HuH-7 (cell line): ENCODE data around the gene SNCG.
"Not testable (repeated sequence)": the region's sequence is repeated elsewhere in the genome, so short reads cannot be mapped to it uniquely, and the experiment has no call there.

Source experiments
- DNase-seq: peaks from one replicate; pipeline ENCODE4 v3.0.0; 2011; ENCODE audit warnings: low spot score

SNCG gene

DNA sequence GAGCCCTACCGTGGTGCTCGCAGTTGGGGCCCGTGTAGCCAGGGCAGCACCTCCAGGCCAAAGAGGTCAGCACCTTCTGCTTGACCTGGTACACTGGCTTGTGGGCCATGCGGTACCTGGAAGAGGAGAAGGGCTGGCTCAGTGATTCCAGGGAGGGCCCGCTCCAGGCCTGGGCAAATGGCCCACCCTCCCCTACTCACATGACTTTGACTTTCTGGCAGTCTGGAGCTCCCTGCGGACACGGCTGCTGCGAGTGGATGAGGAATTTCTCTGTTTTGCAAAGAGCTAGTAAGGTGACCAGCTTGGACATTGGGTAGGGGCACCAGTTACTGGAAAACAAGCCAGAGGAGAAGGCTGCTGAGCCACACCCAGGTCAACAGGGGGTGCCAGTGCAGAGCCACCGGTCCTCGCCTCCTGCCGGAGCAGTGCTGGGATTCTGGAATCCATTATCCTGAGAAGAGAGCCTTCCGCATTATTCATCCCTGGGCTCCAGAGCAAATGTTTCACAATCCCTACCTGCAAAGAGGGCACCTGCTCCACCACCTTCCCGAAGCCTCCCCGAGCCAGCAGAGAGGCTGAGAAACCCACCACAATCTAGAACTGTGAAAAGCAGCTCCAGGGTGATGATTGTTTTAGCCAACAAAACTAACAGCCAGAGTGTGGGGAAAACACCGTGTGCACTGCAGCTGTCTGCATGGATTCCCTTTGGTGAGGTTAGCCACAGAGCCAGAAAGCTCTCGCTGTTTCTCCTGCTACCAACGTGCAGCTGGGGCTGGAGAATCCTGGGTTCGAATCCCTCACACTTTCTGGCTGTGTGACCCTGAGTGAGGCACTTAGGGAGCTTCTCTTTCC lies 12.8 kb upstream of the SNCG start:
- DNase-seq: peak; percentile 44

DNA sequence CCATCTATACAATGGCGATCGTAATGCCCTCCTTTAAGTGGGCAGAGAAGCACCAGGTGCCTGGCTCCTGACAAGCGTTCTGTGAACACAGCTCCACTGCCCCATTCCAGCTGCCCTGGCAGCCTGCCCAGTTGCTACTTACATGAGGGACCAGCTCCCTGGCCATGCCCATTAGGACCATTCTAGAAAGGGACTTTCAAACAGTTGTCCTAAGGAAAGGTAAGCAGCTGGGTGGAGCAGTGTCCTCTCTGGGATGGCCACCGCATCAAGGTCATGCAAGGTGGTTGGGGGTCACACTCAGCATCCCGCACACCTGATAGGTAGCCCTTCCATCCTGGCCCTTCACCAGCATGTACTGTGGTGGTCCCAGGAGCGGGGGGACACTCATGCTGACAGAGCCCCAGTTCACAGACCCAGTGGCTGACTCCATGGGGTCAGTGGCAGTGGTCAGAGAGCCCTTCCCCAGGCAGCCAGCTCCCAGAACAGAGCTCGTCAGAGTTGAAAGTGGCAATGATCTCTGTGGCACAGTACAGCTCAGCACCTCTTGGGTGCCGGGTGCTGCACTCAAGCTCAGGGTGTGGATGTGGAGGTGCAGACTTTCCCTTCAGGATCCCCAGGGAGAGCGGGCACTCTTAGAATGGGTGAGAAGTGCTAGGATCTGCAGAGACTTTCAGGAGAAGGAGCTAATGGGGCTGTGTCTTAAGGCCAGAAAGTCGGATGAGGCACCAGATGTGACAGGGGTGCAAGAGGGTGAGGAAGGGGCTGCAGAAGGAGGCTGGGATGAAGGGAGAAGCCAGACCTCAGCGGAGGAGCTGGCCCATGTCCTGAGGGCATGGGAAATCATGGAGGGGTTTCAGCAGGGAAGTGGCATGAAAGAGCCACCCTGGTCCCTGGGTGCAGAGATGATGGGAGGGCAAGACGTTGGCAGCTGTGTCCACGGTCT lies 11.9 kb upstream of the SNCG start:
- no peak for DNase-seq

DNA sequence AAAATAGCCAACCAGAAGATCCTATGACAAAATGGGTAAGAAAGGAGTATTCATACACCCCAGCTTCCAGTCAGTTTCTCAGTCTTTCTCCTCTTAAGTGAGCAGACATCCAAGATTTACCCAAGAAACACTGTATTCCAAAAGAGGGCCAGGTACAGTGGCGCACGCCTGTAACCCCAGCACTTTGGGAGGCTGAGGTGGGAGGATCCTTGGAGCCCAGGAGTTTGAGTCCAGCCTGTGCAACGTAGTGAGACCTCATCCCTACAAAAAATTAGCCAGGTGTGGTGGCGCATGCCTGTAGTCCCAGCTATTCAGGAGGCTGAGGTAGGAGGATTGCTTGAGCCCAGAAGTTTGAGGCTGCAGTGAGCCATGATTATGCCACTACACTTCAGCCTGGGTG lies 10.6 kb upstream of the SNCG start:
- not testable (repeated sequence) for DNase-seq

DNA sequence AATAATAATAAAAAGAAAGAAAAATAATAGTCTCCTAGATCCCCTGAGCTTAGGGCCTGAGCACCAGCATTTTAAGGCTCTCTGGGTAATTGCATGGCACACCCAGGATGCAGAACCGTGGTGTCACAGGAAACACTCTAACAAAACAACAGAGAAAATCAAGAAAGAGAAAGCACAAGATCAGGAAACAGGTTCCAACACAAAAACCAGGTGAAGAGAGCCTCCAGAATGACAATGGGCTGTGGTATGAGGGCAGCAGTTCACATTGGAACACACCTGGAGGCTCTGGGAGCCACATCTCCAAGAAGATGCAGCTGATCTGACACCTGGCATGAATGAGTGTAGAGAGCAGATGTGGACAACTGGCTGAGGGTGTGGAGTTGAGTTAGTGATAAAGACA lies 8.1 kb upstream of the SNCG start:
- DNase-seq: no peak

DNA sequence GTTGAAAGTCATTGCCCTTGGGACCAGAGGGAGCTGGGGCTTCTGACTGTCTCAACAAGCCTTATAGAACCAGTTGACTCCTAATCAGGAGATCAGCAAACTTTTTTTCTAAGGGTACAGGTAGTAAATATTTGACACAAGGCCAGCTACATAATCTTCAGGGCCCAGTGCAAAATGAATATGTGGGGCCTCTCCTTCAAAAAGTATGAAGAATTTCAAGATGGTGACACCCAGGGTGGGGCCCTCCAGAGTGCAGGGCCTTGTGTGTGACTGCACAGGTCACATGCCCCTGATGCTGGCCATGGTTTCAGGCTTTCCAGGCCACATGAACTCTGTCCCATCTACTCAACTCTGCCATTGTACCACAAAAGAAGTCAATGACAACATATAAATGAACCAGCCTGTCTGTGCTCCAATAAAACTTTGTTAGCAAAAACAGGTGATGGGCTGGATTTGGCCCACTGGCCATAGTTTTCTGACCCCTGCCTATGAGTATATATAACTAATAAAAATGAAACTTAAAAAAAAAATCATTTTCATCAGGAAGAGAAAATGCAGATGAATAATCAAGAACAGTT lies 7.1 kb upstream of the SNCG start:
- DNase-seq: no peak

DNA sequence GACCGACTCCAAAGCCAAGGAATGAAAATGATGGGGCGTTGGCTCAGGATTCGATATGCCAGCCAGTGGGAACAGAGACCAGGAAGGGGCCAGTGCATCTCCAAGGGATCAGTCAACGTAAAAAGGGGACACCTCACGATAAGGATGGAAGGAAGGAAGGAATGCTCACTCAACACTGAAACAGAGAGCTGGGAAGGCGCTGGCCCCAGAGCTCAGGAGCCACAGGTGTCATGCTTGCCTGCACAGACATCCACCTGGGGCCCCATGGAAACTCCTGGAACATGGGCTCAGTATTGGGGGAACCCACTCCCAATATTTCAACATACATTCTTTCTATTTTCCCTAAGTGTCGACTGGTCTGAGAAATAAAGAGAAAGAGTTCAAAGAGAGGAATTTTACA lies 6.3 kb upstream of the SNCG start:
- DNase-seq: no peak

DNA sequence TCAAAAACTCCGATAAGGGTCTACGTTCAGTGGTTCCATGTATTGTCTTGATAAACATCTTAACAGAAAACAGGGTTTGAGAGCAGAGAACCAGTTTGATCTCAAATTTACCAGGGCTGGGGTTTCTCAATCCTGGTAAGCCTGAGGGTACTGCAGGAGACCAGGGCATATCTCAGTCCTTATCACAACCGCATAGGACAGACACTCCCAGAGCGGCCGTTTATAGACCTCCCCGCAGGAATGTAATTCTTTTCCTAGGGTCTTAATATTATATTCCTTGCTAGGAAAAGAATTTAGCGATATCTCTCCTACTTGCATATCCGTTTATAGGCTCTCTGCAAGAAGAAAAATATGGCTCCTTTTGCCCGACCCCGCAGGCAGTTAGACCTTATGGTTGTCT lies 5.7 kb upstream of the SNCG start:
- not testable (repeated sequence) for DNase-seq

DNA sequence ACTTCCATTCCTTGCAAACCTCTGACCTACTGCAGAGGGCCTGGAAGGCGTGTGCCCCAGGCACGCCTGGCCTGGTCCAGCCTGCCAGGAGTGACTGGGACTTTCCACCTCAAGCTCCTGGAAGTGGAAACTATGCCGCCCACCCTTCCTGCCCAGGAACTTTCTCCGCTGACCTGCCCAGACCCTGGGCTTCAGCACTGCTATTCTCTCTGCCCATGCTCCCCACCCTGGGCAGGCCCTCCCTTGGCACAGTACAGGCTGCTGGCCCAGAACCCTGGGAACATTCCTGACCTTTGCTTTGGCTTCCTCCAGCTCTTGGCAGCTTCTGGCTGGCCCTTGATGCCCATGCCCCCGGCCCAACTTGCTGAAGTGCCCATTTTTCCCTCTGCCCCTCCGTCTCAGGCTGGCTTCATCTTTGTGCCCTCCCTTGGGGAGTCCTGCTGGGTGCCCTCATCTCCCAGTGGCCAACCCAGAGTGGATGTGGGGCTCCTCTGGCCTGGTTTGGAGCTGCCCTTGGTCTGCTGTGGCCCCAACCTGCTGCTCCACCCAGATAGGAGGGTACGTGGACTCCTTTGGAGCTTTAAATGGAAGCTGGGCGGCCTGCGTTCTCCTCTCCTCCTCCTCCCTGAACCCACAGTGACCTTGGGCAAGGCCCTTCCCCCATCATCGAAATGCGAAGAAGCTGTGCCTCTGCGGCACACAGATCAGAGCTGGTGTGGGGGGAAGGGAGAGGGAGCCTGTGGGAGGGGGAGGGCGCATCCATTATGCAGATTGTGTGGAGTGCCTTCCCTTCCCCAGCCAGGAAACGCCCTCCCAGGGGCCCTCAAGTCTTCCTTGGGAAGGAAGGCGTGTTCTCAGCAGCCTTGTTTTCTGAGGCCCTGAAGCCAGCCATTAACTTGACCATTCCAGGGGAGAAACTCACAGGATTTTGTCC lies 4.4 kb upstream of the SNCG start:
- DNase-seq: no peak

DNA sequence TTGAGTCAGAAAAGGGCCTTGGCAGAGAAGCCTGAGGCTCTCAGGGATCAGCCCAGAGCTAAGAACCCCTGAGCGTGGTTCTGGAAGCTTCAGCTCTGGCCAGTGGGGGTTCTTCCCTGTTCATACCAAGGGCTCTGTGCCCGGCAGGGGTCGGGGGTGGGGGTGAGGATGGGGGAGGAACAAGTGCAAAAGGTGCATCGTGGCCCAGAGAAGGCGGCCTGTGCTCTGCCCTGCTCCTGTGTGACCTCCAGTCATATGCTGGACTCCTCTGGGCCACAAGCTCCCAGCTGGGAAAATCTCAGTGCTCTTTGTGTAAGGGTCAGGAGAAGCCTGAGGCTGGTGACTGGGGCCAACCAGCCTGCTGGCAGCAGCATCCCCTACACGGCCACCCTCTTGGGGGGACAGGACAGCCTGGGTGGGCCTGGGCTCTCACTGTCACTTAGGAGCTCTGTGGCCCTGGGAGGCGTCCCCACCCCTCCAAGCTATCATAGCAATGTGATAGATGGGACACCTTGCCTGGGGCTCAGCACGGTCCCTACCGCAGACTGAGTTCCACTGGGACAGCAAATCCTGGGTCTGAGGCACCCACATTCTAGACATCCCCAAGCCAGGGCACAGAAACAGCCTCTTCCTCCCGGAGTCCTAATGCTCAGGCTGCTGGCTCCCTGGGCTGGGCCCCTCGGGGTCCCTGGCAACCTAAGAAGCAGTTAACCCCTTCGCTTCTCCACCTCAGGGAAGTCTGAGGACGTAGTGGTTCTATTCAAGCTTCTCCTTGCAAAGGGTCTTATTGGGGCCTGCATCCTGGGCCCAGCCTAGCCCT lies 3.5 kb upstream of the SNCG start:
- DNase-seq: no peak

DNA sequence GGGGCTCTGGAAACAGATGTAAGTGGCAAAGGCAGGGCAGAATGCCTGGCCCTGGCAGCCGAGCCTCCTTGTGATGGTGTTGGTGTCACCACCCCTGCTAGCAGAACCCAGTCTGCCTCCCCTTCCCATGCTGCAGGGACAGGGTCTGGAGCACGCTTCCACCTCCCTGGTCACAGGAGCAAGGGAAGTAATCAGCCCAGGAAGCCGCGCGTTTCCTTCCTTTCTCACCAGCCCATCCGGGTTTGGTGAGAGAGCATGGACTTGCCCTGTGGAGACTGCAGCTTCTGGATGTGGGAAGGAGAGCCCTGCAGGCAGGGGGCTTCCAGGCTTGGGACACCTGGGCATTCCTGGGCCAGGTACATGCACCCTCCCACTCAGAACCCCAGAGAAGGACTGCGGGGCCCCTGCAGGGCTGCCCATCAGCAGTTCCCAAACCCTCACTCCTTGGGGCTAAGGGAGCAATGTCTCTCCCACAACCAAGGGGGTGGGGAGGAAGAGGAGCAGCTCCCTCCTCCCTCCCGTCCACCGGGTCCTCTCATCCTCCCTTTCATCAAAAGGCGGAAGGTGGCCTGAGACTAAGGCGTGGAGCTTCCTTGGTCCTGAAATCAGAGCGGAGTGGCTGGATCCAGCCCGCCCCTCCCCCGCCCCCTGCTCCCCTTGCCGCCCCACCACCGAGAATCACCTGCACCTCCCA lies 2.8 kb upstream of the SNCG start:
- DNase-seq: no peak

DNA sequence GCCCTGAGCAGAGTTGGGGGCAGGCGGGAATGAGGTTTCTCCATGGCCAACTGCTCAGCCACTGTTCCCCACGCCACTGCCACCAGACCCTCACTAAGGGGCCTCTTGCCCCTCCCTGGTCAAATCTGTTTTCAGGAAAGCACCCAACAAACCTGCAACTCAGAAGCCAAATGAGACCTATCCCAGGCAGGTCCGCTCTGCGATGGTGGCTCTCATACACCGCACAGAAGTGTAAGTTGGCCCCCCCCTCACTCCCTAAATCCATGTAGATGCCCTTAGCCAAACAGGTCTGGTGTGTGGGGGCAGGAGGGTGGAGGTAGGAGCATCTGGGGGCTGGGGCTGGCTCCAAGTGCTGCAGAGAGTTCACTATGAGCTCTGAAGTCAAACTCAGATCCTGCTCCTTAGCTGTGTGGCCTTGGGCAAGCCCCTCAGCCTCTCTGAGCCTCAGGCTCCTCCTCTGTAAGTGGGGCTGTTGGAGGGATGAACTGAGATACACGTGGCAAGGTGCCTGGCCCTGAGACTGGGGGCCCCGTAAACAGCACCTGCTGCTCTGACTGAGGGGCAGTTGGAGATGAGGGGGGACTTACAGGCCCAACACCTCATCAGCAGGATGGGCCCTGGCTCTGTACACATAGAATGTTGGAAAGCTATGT lies 2.1 kb upstream of the SNCG start:
- no peak for DNase-seq

DNA sequence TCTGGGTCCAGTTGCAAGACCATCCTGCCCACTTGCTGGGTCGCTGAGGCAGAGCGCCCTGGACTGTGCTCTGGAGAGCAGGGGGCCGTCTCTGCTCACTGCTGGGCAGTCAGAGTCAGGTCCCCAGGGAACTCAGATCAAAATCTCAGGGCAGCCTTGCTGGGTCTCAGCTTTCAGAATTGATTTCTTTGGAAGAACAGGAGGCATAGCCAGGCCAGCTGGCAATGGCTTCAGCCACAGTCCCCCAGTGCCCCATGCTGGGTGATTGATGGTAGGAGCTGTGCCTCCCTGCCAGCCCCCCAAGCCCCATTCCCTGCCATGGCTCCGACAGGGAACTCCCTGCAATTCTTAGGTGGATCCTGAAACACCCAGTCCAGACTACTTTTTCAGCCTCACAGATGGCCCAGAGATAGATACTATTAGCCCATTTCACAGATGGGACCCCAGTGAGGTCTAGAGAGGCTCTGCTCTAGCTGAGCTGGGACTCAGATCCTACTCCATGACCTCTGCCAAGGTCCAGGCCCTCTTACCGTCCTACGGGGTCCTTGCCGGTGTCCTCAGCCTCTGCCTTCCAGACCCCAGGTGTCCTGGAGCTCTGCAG lies 1.5 kb upstream of the SNCG start:
- no peak for DNase-seq

DNA sequence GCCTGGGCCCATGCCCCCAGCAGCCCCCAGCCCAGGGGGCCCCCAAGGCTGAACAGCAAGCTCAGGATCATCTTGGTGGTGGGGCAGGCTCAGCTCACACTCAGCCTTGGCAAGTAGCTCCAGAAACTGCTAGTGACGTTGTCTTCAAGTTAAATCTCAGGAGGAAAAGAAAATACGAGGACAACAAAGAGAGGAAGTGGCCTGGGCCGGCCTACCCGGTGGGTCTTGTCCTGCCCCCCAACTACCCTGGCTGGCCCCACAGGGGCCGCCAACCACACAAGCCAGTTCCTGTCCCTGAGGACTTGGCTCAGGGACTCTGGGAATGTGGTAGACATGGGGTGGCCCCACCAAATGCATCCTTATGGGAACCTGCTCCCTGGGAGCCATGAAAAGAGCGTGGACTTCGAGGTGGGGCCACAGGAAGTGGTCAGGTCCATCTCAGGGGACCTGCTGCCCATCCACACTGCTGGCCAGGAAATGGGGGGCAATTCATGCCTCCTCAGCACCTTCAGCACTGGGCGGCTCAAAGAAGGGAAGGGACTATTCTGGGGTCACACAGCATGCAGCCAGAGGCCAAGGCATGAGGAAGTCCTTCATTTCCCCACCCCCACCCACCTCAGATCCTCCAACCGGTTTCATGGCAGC lies 806 bp upstream of the SNCG start, which contains the start of gene MMRN2:
MMRN2 (minus strand) TSS at position 145 of the 645 bp plus-strand sequence; CDS start at position 71, 74 bp downstream.
- DNase-seq: no peak

DNA sequence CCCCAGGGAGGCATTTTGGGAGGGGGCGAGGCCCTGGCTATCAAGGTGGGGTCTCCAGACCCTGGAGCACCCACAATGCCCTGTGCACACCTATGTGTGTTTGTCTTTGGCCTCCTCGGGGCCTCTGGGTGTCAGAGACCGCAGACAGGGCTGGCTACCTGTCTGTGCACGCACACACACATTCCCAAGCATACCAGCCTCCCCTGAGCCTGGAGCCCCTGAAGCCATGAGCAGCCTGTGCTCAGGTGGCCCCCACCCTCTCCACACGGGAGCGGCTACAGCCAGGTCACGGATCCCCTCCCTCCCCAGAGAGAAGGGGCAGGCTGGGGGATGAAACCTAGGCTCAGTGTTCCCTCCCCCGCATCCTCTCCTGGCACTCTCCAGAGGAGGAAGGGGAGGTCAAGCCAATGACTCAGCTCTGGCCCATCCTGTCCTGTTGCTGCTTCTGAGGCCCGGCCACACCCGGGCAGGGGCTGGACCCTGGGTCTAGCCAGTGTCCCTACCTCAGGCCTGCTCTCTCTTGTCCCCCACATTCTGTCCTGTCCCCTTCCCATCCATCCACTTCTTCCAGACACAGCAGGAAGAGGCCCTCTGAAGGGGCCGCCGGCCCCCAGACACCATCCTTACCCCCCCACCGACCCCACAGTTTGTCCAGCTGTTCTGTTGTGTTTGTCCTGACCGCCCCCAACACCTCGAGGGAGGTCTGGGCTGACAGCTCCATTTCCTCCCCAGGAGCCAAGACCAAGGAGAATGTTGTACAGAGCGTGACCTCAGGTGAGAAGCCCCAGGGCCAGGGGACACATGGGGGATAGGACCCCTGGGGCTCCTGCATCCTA lies 720 bp downstream of the SNCG start:
- DNase-seq: no peak

DNA sequence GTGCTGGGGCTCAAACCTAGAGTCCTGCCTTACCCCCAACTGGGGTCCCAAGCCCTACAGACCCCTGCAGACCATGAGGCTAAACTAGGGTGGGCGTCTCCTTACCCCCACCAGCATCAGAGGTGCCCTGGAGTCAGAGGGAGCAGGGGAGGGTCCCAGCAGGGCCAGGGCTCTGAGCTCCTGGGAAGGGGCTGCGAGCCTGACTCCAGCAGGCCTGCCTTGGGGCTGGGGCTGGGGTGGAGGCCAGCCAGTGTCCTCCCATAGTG lies 1.3 kb downstream of the SNCG start:
- DNase-seq: no peak

DNA sequence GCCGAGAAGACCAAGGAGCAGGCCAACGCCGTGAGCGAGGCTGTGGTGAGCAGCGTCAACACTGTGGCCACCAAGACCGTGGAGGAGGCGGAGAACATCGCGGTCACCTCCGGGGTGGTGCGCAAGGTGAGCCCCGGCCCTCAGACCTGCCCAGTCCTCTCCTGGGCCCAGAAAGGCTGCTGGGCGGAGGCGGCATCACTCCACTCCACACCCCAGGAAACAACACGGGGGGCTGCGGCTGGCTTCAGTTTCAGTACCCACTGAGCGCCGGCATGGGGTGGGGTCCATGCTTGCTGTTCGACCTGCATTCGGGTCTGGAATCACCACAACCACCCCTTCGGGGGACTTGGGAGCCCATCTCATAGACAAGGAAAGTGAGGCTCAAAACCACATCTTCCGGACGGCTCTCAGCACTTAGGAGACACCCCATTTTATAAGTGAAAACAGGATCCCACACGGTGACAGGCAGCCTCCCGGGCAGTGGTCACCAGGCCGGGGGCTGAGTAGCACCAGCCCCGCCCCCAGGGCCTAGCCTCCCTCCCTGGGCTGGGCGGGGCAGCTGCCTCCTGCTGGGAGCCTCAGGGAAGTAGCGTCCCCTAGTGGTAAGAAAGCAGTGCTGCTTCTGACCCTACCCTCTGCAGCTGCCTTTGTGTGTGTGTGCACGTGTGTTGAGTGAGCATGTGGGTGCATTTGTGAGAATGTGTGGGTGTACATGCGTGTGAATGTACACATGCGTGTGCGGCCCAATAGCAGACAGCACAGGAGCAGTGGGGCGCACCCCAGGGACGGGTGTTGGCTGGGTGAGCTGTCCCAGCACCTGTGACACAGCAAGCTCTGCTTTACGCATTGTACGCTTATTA lies 1.8 kb downstream of the SNCG start:
- peak; percentile 88 for DNase-seq

DNA sequence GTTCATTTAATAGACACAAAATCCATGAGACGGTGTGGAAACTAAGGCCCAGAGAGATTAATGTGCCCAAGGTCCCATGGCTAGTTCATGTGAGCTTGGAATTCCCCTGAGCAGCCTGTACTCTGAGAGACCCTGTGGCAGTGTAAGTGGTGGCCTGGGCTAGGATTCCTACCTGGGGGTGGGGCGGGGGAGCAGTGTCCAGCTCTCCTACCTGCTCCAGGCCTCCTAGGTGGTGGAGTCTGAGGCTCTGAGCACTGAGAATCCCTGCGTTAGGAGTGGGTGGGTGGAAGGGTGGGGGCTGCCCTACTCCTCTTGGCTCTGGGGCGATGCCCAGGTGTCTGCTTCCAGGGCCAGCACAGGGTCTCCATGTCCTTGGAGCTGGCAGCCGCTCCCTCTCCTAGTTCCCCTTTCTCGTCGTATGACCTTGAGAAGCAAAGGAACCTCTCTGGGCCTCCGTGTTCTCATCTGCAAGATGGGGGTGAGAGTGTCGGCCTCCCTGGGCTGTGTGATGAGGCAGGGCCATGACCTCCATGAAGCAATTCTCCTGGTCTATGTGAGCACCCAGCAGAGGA lies 2.5 kb downstream of the SNCG start:
- DNase-seq: no peak
